ENCODE results near the gene DLX1. TPM values are rescaled to one million over a fixed set of nuclear protein-coding genes. Genes with fewer than 3 reads are reported as not detected.

Gene DLX1
- total and polyA plus RNA-seq, 9 of the 15 experiments (the other 6 are each of a cell fraction or from before 2014, with no cell fraction given): 1.9 to 26.2 (median 9.6) TPM

DNA sequence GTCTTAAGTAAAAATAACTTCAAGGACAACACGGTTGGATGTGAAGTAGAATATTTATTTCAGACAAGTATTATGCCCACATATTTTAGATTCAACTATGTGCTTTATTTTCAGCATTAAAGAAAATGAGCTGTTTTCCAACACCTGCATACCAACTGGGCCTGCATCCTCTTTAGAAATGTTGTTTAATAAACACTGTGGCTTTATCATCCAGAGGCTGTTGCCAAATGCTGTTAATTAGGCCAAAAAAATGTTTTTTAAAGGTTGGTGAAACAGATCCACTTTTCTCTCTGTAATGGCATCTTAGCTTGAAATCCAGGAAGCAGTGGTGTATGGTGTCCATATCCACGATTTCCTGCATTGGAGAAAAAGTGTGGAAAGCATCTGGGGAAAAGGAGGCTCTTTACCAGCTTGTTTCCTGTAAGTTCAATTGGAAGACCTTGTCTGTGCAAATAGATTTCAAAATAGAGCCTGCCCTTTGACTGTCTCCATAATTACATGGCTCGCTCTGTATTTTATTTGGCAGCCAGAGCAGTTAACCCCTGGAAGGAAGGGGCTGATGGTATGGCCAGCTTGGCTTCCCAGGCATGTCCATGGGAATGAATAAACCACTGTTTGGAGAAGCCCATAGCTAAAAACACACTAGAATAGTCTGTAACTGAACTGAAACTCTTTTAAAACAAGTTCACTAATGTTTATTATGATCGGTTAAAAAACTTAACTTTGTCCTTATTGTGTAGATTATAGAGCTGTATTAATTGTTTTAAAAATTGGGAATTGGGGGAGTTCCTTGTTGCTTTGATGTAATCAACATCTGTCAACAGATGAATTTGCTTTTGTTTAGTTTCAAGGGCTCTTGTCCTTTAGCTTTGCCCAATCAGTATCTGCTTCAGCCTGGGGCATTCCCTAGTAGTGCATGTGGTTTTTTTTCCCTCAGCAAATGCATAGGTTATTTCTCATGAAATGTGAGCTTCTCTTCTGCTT, 33.0 kb upstream of the DLX1 start:
- no peak overlapping the region for H3K27ac ChIP-seq (ENCODE audit: extremely low read depth, low read depth, low read length)
- 45% methylated on average over 4 of the region's 4 CpGs for WGBS (ENCODE audit: insufficient coverage, low coverage, missing lambda C conversion rate)
- TF ChIP-seq ZNF444 (CRISPR knock-in tag; IDR thresholded peaks at IDR 0.05) (no peak), PHF20 (IDR thresholded peaks at IDR 0.05; ENCODE audit: partially characterized antibody) (no peak), ZFX (CRISPR knock-in tag; IDR thresholded peaks at IDR 0.05) (peak; percentile 20; the same call in 1 of the 2 replicates), POLR2B (IDR thresholded peaks at IDR 0.05; ENCODE audit: low read depth, partially characterized antibody) (no peak), NR2C1 (IDR thresholded peaks at IDR 0.05) (no peak), NR2C1 (tag; IDR thresholded peaks at IDR 0.05) (no peak), MED1 (CRISPR knock-in tag; IDR thresholded peaks at IDR 0.05; ENCODE audit: borderline replicate concordance) (no peak), RAD21 (CRISPR knock-in tag; conservative IDR thresholded peaks at IDR 0.05 in 1 of 2, IDR thresholded peaks at IDR 0.05 in 1 of 2) (no peak), XRCC5 (IDR thresholded peaks at IDR 0.05; ENCODE audit: low read depth, low read length) (no peak), JUNB (CRISPR knock-in tag; conservative IDR thresholded peaks at IDR 0.05) (no peak), CC2D1A (IDR thresholded peaks at IDR 0.05) (no peak), BRCA1 (IDR thresholded peaks at IDR 0.05) (no peak), BRCA1 (CRISPR knock-in tag; IDR thresholded peaks at IDR 0.05) (no peak)
- TF ChIP-seq, protein P1, sequence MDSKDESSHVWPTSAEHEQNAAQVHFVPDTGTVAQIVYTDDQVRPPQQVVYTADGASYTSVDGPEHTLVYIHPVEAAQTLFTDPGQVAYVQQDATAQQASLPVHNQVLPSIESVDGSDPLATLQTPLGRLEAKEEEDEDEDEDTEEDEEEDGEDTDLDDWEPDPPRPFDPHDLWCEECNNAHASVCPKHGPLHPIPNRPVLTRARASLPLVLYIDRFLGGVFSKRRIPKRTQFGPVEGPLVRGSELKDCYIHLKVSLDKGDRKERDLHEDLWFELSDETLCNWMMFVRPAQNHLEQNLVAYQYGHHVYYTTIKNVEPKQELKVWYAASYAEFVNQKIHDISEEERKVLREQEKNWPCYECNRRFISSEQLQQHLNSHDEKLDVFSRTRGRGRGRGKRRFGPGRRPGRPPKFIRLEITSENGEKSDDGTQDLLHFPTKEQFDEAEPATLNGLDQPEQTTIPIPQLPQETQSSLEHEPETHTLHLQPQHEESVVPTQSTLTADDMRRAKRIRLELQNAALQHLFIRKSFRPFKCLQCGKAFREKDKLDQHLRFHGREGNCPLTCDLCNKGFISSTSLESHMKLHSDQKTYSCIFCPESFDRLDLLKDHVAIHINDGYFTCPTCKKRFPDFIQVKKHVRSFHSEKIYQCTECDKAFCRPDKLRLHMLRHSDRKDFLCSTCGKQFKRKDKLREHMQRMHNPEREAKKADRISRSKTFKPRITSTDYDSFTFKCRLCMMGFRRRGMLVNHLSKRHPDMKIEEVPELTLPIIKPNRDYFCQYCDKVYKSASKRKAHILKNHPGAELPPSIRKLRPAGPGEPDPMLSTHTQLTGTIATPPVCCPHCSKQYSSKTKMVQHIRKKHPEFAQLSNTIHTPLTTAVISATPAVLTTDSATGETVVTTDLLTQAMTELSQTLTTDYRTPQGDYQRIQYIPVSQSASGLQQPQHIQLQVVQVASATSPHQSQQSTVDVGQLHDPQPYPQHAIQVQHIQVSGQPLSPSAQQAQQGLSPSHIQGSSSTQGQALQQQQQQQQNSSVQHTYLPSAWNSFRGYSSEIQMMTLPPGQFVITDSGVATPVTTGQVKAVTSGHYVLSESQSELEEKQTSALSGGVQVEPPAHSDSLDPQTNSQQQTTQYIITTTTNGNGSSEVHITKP (IDR thresholded peaks at IDR 0.05; ENCODE audit: partially characterized antibody): peak; percentile 41
- TF ChIP-seq, protein P2, sequence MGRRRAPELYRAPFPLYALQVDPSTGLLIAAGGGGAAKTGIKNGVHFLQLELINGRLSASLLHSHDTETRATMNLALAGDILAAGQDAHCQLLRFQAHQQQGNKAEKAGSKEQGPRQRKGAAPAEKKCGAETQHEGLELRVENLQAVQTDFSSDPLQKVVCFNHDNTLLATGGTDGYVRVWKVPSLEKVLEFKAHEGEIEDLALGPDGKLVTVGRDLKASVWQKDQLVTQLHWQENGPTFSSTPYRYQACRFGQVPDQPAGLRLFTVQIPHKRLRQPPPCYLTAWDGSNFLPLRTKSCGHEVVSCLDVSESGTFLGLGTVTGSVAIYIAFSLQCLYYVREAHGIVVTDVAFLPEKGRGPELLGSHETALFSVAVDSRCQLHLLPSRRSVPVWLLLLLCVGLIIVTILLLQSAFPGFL (CRISPR knock-in tag; IDR thresholded peaks at IDR 0.05): 0 out of 2 replicates have a peak, but pooled peaks have one; percentile 49
- TF ChIP-seq, protein P3, sequence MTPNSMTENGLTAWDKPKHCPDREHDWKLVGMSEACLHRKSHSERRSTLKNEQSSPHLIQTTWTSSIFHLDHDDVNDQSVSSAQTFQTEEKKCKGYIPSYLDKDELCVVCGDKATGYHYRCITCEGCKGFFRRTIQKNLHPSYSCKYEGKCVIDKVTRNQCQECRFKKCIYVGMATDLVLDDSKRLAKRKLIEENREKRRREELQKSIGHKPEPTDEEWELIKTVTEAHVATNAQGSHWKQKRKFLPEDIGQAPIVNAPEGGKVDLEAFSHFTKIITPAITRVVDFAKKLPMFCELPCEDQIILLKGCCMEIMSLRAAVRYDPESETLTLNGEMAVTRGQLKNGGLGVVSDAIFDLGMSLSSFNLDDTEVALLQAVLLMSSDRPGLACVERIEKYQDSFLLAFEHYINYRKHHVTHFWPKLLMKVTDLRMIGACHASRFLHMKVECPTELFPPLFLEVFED (CRISPR knock-in tag; conservative IDR thresholded peaks at IDR 0.05): no peak

More for the DNA sequence above, 33.0 kb upstream of the DLX1 start:
- in situ Hi-C loops (cut with MboI) (no loop called here), intact Hi-C loops (cut with micrococcal nuclease) (no loop called here)
- Histone ChIP-seq H3K9me3 (replicated peaks; ENCODE audit: control insufficient read depth, insufficient read depth, low read depth, low read length) (no peaks in the 10 kb centered on the region), H3K27me3 (ENCODE audit: control insufficient read depth in 2 of 2, insufficient read depth in 2 of 2, low read length in 2 of 2) (no peaks in the 10 kb centered on the region), H3K4me2 (ENCODE audit: insufficient read depth, low read length) (no peak overlapping the region; the same call in 1 of the 2 replicates), H3K79me2 (ENCODE audit: control insufficient read depth, insufficient read depth, low read length) (peaks cover 11% of the 10 kb centered on the region; the same call in 2 of the 3 replicates), H3K9ac (ENCODE audit: insufficient read depth in 1 of 2, low read depth in 2 of 2, low read length in 2 of 2) (no peak overlapping the region), H4K20me1 (replicated peaks; ENCODE audit: control insufficient read depth, insufficient read depth, low read length) (no peaks in the 10 kb centered on the region), H2AFZ (ENCODE audit: low read depth, low read length) (peak overlapping the region; percentile 40), H3K4me3 (no peak overlapping the region), H3K4me1 (replicated peaks in 1 of 2; ENCODE audit: control insufficient read depth in 2 of 2, insufficient read depth in 2 of 2, low read length in 2 of 2) (peaks cover 3 to 37% of the 10 kb centered on the region in 2 experiments; a peak in 4 of 5 replicates), H3K36me3 (ENCODE audit: control insufficient read depth, insufficient read depth, low read length) (no peaks in the 10 kb centered on the region), H3K9me1 (ENCODE audit: control insufficient read depth, insufficient read depth, low read length) (no peaks in the 10 kb centered on the region)
- DNase-seq (ENCODE audit: extremely low read depth in 1 of 4, low spot score in 3 of 4) (no peak), FAIRE-seq (no peak), ATAC-seq (no peak)
- CTCF ChIA-PET (ENCODE audit: low intra/inter-chr PET ratio): no interaction called here
- POLR2A ChIA-PET: interaction anchor here (0.7 to 2.3 kb wide), 7 partner anchors 9 to 92 kb away, joined by 3 to 6 read pairs (median 3); partner anchors contain the start of gene DLX1
- BruUV-seq (replicated peaks): no TSS peak

All from K562 (cell line).